Mesenchymal stem cell (in vitro differentiated cells and primary cell): ENCODE results near the gene CTRL.

Source experiments
- DNase-seq: peaks from one replicate; pipeline ENCODE4 v3.0.0-alpha.2; 2013
- H2AFZ ChIP-seq: one replicate; pipeline ENCODE4 v1.6.1; 2013; ENCODE audit warnings: low read depth, mild to moderate bottlenecking, control low read depth, inconsistent platforms, low read length, moderate library complexity
- H2AK5ac ChIP-seq: 2 replicates; pipeline ENCODE4 v1.6.1; 2013; ENCODE audit warnings: low read length, moderate library complexity, mild to moderate bottlenecking, inconsistent platforms; ENCODE audit not compliant: severe bottlenecking
- H2BK120ac ChIP-seq: one replicate; pipeline ENCODE4 v1.6.1; 2013; ENCODE audit warnings: low read depth, mild to moderate bottlenecking, inconsistent platforms, low read length, moderate library complexity
- H2BK12ac ChIP-seq, 2 experiments: one replicate each; pipeline ENCODE4 v1.6.1; 2013; ENCODE audit warnings: inconsistent platforms in 2 of 2, low read length in 2 of 2, mild to moderate bottlenecking in 2 of 2, moderate library complexity in 2 of 2, control low read depth in 1 of 2
- H2BK15ac ChIP-seq: one replicate; pipeline ENCODE4 v1.6.1; 2013; ENCODE audit warnings: mild to moderate bottlenecking, low read depth, inconsistent platforms; ENCODE audit not compliant: poor library complexity, severe bottlenecking
- H2BK5ac ChIP-seq: 2 replicates; pipeline ENCODE4 v1.6.1; 2013; ENCODE audit warnings: low read depth, mild to moderate bottlenecking, low read length, control low read depth, inconsistent platforms; ENCODE audit not compliant: poor library complexity, severe bottlenecking
- H3K14ac ChIP-seq, 2 experiments: one replicate each; pipeline ENCODE4 v1.6.1; 2013; ENCODE audit warnings: inconsistent platforms in 2 of 2, low read length in 2 of 2, control low read depth in 1 of 2, mild to moderate bottlenecking in 1 of 2, moderate library complexity in 1 of 2
- H3K18ac ChIP-seq, 2 experiments: one replicate each; pipeline ENCODE4 v1.6.1; 2013; ENCODE audit warnings: inconsistent platforms in 2 of 2, low read length in 2 of 2, control low read depth in 1 of 2, low read depth in 1 of 2, mild to moderate bottlenecking in 1 of 2
- H3K23ac ChIP-seq, 2 experiments: one replicate each; pipeline ENCODE4 v1.6.1; 2013; ENCODE audit warnings: inconsistent platforms in 2 of 2, low read length in 2 of 2, mild to moderate bottlenecking in 2 of 2, moderate library complexity in 2 of 2, control low read depth in 1 of 2
- H3K27ac ChIP-seq: 2 replicates; pipeline ENCODE4 v1.5.1; 2013; ENCODE audit warnings: mild to moderate bottlenecking, moderate library complexity, low read length, control low read depth, inconsistent platforms; ENCODE audit not compliant: poor library complexity, severe bottlenecking
- H3K27me3 ChIP-seq, 2 experiments: 2 replicates each; pipeline versions ENCODE4 v1.6.1 to v1.7.0; 2013; ENCODE audit warnings: low read length in 2 of 2, mild to moderate bottlenecking in 2 of 2, moderate library complexity in 2 of 2, control low read depth in 1 of 2, inconsistent platforms in 1 of 2; ENCODE audit not compliant: control insufficient read depth in 1 of 2, insufficient read depth in 1 of 2
- H3K36me3 ChIP-seq, 2 experiments: 2 replicates each; pipeline versions ENCODE4 v1.6.1 to v1.7.0; 2013; ENCODE audit warnings: low read length in 2 of 2, control low read depth in 1 of 2, inconsistent platforms in 1 of 2, low read depth in 1 of 2, mild to moderate bottlenecking in 1 of 2; ENCODE audit not compliant: insufficient read depth in 2 of 2, control insufficient read depth in 1 of 2
- H3K4ac ChIP-seq, 2 experiments: one replicate each; pipeline ENCODE4 v1.6.1; 2013; ENCODE audit warnings: inconsistent platforms in 2 of 2, low read length in 2 of 2, mild to moderate bottlenecking in 2 of 2, moderate library complexity in 2 of 2, control low read depth in 1 of 2, low read depth in 1 of 2
- H3K4me1 ChIP-seq: 2 replicates; pipeline ENCODE4 v1.6.1; 2013; ENCODE audit warnings: low read depth, low read length, control low read depth; ENCODE audit not compliant: control insufficient read depth, insufficient read depth
- H3K4me2 ChIP-seq: 2 replicates; pipeline ENCODE4 v1.6.1; 2013; ENCODE audit warnings: low read length, mild to moderate bottlenecking, inconsistent platforms; ENCODE audit not compliant: poor library complexity, severe bottlenecking
- H3K4me3 ChIP-seq, 2 experiments: 2 replicates each; pipeline versions ENCODE4 v1.5.1 to v1.7.0; 2013; ENCODE audit warnings: low read length in 2 of 2, mild to moderate bottlenecking in 2 of 2, control low read depth in 1 of 2, low read depth in 1 of 2; ENCODE audit not compliant: insufficient read depth in 1 of 2
- H3K79me1 ChIP-seq: replicated peaks from 2 replicates; pipeline ENCODE4 v1.6.1; 2013; ENCODE audit warnings: mild to moderate bottlenecking, control low read depth, low read length, inconsistent platforms; ENCODE audit not compliant: poor library complexity, severe bottlenecking
- H3K9ac ChIP-seq: 2 replicates; pipeline ENCODE4 v1.7.0; 2013; ENCODE audit warnings: mild to moderate bottlenecking, low read length, moderate library complexity
- H3K9me3 ChIP-seq: 2 replicates; pipeline ENCODE4 v1.7.0; 2013; ENCODE audit warnings: mild to moderate bottlenecking, low read length; ENCODE audit not compliant: control insufficient read depth
- H4K8ac ChIP-seq: one replicate; pipeline ENCODE4 v1.6.1; 2013; ENCODE audit warnings: inconsistent platforms, mild to moderate bottlenecking, low read length, moderate library complexity
- H4K91ac ChIP-seq: one replicate; pipeline ENCODE4 v1.6.1; 2013; ENCODE audit warnings: mild to moderate bottlenecking, low read length, inconsistent platforms
- WGBS: methylation state at CpG from one replicate; pipeline ENCODE4 v1.1.7; 2013; ENCODE audit warnings: mixed read lengths; 5-methylcytosine and 5-hydroxymethylcytosine counted together

CTRL gene

DNA sequence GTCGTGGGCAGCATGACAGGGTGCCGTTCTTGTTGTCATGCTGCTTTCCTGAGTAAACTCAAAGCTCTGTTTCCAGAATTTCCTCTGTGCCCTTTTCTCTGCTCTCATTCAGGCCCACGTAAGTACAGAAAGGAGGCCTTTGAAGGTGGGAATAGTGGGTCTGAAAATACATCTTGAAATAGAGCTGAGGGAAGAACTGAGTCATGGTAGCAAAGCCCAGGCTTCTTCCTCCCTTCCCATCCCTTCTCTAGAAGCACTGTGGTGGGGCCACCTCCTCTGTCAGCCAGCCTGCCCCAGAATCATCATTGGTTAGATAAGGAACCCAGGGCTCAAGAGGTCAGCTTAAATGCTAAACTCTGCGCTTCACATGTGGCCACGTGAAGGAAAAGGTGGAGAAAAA lies 9.4 kb downstream of the CTRL start:
- H3K14ac ChIP-seq = no peak overlapping the region
- H3K9me3 ChIP-seq = no peaks in the 10 kb centered on the region
- H2BK120ac ChIP-seq = no peak overlapping the region
- 84% methylated on average over 4 of the region's 5 CpGs for WGBS
- no peak overlapping the region for H3K18ac ChIP-seq
- H3K4me3 ChIP-seq = no peak overlapping the region
- no peak overlapping the region for H4K8ac ChIP-seq
- no peak overlapping the region for H3K4me2 ChIP-seq
- no peak for DNase-seq
- no peak overlapping the region for H2BK12ac ChIP-seq
- peaks cover 12 to 50% of the 10 kb centered on the region in 2 experiments for H3K36me3 ChIP-seq
- no peak overlapping the region for H3K27ac ChIP-seq
- no peak overlapping the region for H2BK5ac ChIP-seq
- H3K27me3 ChIP-seq = no peaks in the 10 kb centered on the region
- H3K79me1 ChIP-seq = peaks cover 51% of the 10 kb centered on the region
- H3K23ac ChIP-seq = no peak overlapping the region
- no peak overlapping the region for H2BK15ac ChIP-seq
- peak overlapping the region; percentile 21 for H3K9ac ChIP-seq
- H4K91ac ChIP-seq = no peak overlapping the region
- H3K4me1 ChIP-seq = peaks cover 29% of the 10 kb centered on the region
- no peak overlapping the region for H2AFZ ChIP-seq
- H2AK5ac ChIP-seq = no peak overlapping the region
- H3K4ac ChIP-seq = no peak overlapping the region

DNA sequence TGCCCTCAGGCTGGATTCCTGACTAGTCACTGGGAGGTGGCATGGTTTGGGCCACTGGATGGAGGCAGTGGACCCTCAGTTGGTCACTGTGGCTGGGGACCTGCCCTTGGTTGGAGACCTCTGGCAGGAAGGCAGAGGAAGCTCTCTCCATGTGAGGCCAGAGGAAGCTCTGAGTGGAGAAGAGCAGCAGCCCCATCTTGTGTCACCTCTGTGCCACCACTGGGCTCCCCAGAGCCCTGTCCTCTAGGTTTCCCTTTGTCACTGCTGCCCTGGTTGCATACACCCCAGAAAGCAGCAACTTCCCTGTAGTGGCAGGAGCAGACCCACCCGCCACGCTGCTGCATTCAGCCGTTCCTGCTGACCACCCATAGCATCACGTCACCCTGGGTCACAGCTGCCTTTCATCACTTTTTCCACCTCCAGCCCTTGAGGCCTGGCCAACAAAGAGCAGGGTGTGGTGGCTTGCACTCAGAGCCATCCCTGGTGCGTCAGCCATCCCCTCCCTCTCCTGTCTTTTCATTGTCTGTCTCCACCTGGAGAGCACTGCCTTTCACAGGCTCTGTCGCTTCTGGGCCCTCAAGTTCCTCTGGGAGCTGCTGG lies 11.9 kb downstream of the CTRL start:
- Histone ChIP-seq H3K9me3 (no peaks in the 10 kb centered on the region), H3K9ac (peak overlapping the region; percentile 36), H3K79me1 (peaks cover 63% of the 10 kb centered on the region), H2BK15ac (no peak overlapping the region), H3K4ac (no peak overlapping the region), H2AK5ac (no peak overlapping the region), H3K27me3 (no peaks in the 10 kb centered on the region), H3K27ac (no peak overlapping the region), H3K36me3 (peaks cover 10 to 70% of the 10 kb centered on the region in 2 experiments), H3K18ac (no peak overlapping the region), H4K91ac (no peak overlapping the region), H3K14ac (no peak overlapping the region), H2AFZ (no peak overlapping the region), H2BK5ac (no peak overlapping the region), H3K4me2 (no peak overlapping the region), H4K8ac (no peak overlapping the region), H2BK12ac (no peak overlapping the region), H3K4me3 (no peak overlapping the region), H2BK120ac (no peak overlapping the region), H3K23ac (no peak overlapping the region), H3K4me1 (peaks cover 26% of the 10 kb centered on the region)
- DNase-seq = no peak
- WGBS = 86% methylated on average over 6 of the region's 6 CpGs

DNA sequence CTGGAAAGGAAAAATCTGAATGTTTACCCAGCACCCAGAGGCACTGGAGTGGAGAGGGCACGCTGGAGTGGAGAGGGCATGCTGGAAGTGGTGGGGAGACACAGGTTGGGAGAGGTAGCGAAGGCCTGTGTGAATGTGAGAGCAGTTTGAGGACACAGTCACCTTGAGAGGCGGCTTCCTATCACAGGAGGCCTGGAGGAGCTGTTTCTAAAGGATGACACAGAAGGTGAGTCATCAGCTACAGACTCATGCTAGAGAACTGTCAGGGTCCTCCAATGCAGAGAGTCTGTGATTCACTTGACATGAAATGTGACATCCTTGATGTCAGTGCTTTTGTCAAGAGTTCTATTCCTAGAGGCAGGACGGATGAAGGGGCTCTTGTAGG lies 13.8 kb downstream of the CTRL start:
- Histone ChIP-seq H3K27ac (peak overlapping the region; percentile 36), H3K36me3 (peaks cover 8 to 56% of the 10 kb centered on the region in 2 experiments), H3K14ac (peak overlapping the region in 1 of 2 experiments; percentile 67), H3K4me3 (no peak overlapping the region), H3K4me2 (no peak overlapping the region), H4K8ac (no peak overlapping the region), H2AFZ (no peak overlapping the region), H3K4me1 (peaks cover 26% of the 10 kb centered on the region), H3K23ac (no peak overlapping the region), H2BK15ac (no peak overlapping the region), H2BK120ac (no peak overlapping the region), H3K4ac (no peak overlapping the region), H3K79me1 (peaks cover 59% of the 10 kb centered on the region), H3K9ac (peak overlapping the region; percentile 33), H3K9me3 (no peaks in the 10 kb centered on the region), H3K18ac (no peak overlapping the region), H2BK5ac (no peak overlapping the region), H2AK5ac (no peak overlapping the region), H3K27me3 (no peaks in the 10 kb centered on the region), H4K91ac (peak overlapping the region; percentile 28), H2BK12ac (no peak overlapping the region)
- 23% methylated on average over 4 of the region's 4 CpGs for WGBS
- peak; percentile 93 for DNase-seq

DNA sequence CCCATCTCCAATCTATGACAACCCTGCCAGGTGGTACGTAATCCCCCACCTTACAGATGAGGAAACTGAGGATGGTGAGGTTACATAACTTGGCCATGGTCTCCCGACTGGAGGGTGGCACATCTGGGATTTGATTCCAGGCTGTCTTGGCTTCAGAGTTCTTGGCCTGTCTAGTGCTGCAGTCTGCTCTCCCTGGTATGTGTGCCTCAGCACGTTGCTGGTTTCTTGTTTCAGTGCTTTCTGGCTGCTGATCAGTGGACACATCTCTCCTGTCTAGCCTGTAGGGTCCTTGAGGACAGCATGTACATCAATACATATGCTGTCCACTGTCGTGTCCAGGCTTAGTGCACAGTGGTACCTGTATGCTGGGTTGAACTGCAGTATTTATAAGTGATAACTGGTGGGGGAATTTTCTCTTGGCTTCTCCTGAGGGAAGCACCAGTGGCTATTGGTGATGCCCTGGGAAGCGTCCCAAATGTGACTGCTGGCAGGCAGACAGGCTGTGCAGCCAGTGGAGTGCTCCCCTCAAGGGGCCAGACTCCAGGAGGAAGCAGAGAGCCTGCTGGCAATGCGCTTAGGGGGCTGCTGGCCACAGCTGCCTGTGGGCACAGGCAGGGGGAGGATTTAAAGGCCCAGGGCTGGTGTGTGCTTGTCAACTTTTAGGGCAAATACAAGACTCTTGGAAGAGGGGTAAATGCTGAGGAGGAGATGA lies 14.4 kb downstream of the CTRL start:
- 71% methylated on average over 6 of the region's 6 CpGs for WGBS
- H2BK5ac ChIP-seq = no peak overlapping the region
- H3K9ac ChIP-seq = peak overlapping the region; percentile 33
- no peak overlapping the region for H2AFZ ChIP-seq
- H3K14ac ChIP-seq = no peak overlapping the region
- no peak overlapping the region for H3K23ac ChIP-seq
- no peak overlapping the region for H2AK5ac ChIP-seq
- peaks cover 10 to 55% of the 10 kb centered on the region in 2 experiments for H3K36me3 ChIP-seq
- peak overlapping the region; percentile 28 for H4K91ac ChIP-seq
- H2BK15ac ChIP-seq = no peak overlapping the region
- H3K4me1 ChIP-seq = peaks cover 26% of the 10 kb centered on the region
- no peaks in the 10 kb centered on the region for H3K9me3 ChIP-seq
- H3K4me3 ChIP-seq = no peak overlapping the region
- no peak overlapping the region for H3K18ac ChIP-seq
- H3K27ac ChIP-seq = peak overlapping the region; percentile 36
- peak overlapping the region in 1 of 2 experiments; percentile 4 for H2BK12ac ChIP-seq
- no peak overlapping the region for H3K4ac ChIP-seq
- no peak overlapping the region for H3K4me2 ChIP-seq
- H3K79me1 ChIP-seq = peaks cover 55% of the 10 kb centered on the region
- H3K27me3 ChIP-seq = no peaks in the 10 kb centered on the region
- no peak overlapping the region for H2BK120ac ChIP-seq
- no peak for DNase-seq
- no peak overlapping the region for H4K8ac ChIP-seq
